PC-9 (cell line): ENCODE data around the gene WNT16. TPM values are rescaled to one million over a fixed set of nuclear protein-coding genes. Genes with fewer than 3 reads are reported as not detected.

Source experiments
- BruUV-seq: library from RNA; stranded (reverse); fragments of 400-500 nt; replicated peaks from 2 replicates; lab custom pipeline; 2021; lab: Mats Ljungman, UMichigan
- CTCF ChIA-PET: fragments of 300-600 bp; sonication (Branson Sonifier 250); formaldehyde crosslinking; loops from one replicate; lab custom pipeline; 2022; ENCODE audit warnings: antibody characterized with exemption; lab: Charles Lee
- POLR2A ChIA-PET: fragments of 300-600 bp; sonication (Branson Sonifier 250); formaldehyde crosslinking; loops from one replicate; lab custom pipeline; 2022; ENCODE audit warnings: antibody characterized with exemption; ENCODE audit not compliant: unreplicated experiment; lab: Charles Lee
- DNase-seq, 2 experiments: peaks; one replicate each; pipeline versions ENCODE4 v3.0.0 to v3.0.0-alpha.2; 2015 to 2022; ENCODE audit warnings: mixed read lengths in 1 of 2
- H2AFZ ChIP-seq: fragments of 200-600 bp; sonication (generic); 2 replicates; pipeline ENCODE4 v1.8.1; 2017; ENCODE audit warnings: antibody characterized with exemption
- H3F3A ChIP-seq: fragments of 200-600 bp; sonication (generic); 2 replicates; pipeline ENCODE4 v1.8.1; 2017; ENCODE audit warnings: antibody characterized with exemption, mild to moderate bottlenecking, low read depth; ENCODE audit not compliant: insufficient read depth
- H3K27ac ChIP-seq: fragments of 200-600 bp; sonication (generic); 2 replicates; pipeline ENCODE4 v1.6.1; 2016; ENCODE audit warnings: mixed run types
- H3K27me3 ChIP-seq: fragments of 200-600 bp; sonication (generic); 2 replicates; pipeline ENCODE4 v1.6.1; 2016; ENCODE audit warnings: low read depth, mixed run types; ENCODE audit not compliant: insufficient read depth
- H3K36me3 ChIP-seq: fragments of 200-600 bp; sonication (generic); 2 replicates; pipeline ENCODE4 v1.6.1; 2016; ENCODE audit warnings: low read depth, mixed run types
- H3K4me1 ChIP-seq: fragments of 200-600 bp; sonication (generic); replicated peaks from 2 replicates; pipeline ENCODE4 v1.6.1; 2016; ENCODE audit warnings: mixed run types; ENCODE audit not compliant: insufficient read depth
- H3K4me2 ChIP-seq: fragments of 200-600 bp; sonication (generic); 2 replicates; pipeline ENCODE4 v1.6.1; 2017; ENCODE audit warnings: mixed run types
- H3K4me3 ChIP-seq: fragments of 200-600 bp; sonication (generic); 2 replicates; pipeline ENCODE4 v1.6.1; 2016; ENCODE audit warnings: mixed run types
- H3K79me2 ChIP-seq: fragments of 200-600 bp; sonication (generic); 2 replicates; pipeline ENCODE4 v1.6.1; 2017; ENCODE audit warnings: low read depth, mixed run types
- H3K9me2 ChIP-seq: fragments of 200-600 bp; sonication (generic); 2 replicates; pipeline ENCODE4 v1.8.1; 2017; ENCODE audit warnings: mild to moderate bottlenecking; ENCODE audit not compliant: insufficient read depth
- H3K9me3 ChIP-seq: fragments of 200-600 bp; sonication (generic); 2 replicates; pipeline ENCODE4 v1.8.1; 2016; ENCODE audit warnings: low read depth; ENCODE audit not compliant: insufficient read depth
- H4K20me1 ChIP-seq: fragments of 200-600 bp; sonication (generic); 2 replicates; pipeline ENCODE4 v1.8.1; 2017; ENCODE audit not compliant: insufficient read depth
- CTCF ChIP-seq: fragments of 200-600 bp; sonication (generic); conservative IDR thresholded peaks from 2 replicates; pipeline ENCODE4 v1.6.1; 2017; ENCODE audit warnings: mixed run types, antibody characterized with exemption, mild to moderate bottlenecking, moderate library complexity
- EZH2 ChIP-seq: fragments of 200-600 bp; sonication (generic); IDR thresholded peaks from 2 replicates; pipeline ENCODE4 v1.8.0; 2017; ENCODE audit warnings: antibody characterized with exemption, low read depth
- intact Hi-C: fragments of 100-400 bp; cut with micrococcal nuclease; formaldehyde crosslinking; loops from one replicate; pipeline ENCODE4 v1.10.0; 2022; ENCODE audit not compliant: unreplicated experiment
- total RNA-seq: library from RNA; stranded (reverse); gene quantifications from 2 replicates; pipeline ENCODE4 v1.2.3, GENCODE V29; 2021

Gene WNT16
- total RNA-seq, 1 experiment from 2014 or later = not detected

GRCh38 chr7:121330053-121330833 is 1.4 kb downstream of the WNT16 start:
- POLR2A ChIA-PET = no interaction called here
- H2AFZ ChIP-seq = peak overlapping the region; percentile 85
- H3K36me3 ChIP-seq = no peaks in the 10 kb centered on the region
- intact Hi-C loops = loop anchor here (10.0 kb wide), 1 partner anchor 345 kb away; the partner anchor contains the start of gene CPED1
- H3K9me3 ChIP-seq = no peaks in the 10 kb centered on the region
- no peaks in the 10 kb centered on the region for H4K20me1 ChIP-seq
- DNase-seq = no peak
- H3F3A ChIP-seq = no peaks in the 10 kb centered on the region
- H3K4me3 ChIP-seq = peak overlapping the region; percentile 71
- no peaks in the 10 kb centered on the region for H3K27me3 ChIP-seq
- no peaks in the 10 kb centered on the region for H3K79me2 ChIP-seq
- TF ChIP-seq CTCF (no peak), EZH2 (no peak)
- BruUV-seq = no TSS peak
- no peaks in the 10 kb centered on the region for H3K9me2 ChIP-seq
- no peak overlapping the region for H3K27ac ChIP-seq
- no peaks in the 10 kb centered on the region for H3K4me1 ChIP-seq
- CTCF ChIA-PET = interaction anchor here (0.6 kb wide), 1 partner anchor 215 kb away, joined by 3 read pairs; no protein-coding TSS in a partner anchor
- H3K4me2 ChIP-seq = peak overlapping the region; percentile 98

GRCh38 chr7:121331048-121331447 is 2.2 kb downstream of the WNT16 start:
- no peak for DNase-seq
- Histone ChIP-seq H3K9me2 (no peaks in the 10 kb centered on the region), H4K20me1 (no peaks in the 10 kb centered on the region), H3K4me1 (no peaks in the 10 kb centered on the region), H3K36me3 (no peaks in the 10 kb centered on the region), H3K9me3 (no peaks in the 10 kb centered on the region), H3K79me2 (no peaks in the 10 kb centered on the region), H3F3A (no peaks in the 10 kb centered on the region), H3K4me2 (no peak overlapping the region), H3K4me3 (no peak overlapping the region), H2AFZ (no peak overlapping the region), H3K27me3 (no peaks in the 10 kb centered on the region), H3K27ac (no peak overlapping the region)
- ChIA-PET CTCF (no interaction called here), POLR2A (no interaction called here)
- intact Hi-C loops = loop anchor here (10.0 kb wide), 1 partner anchor 346 kb away; the partner anchor contains the start of gene CPED1
- BruUV-seq = no TSS peak
- no peak for TF ChIP-seq EZH2
- TF ChIP-seq CTCF = no peak

GRCh38 chr7:121331574-121331973 is 2.8 kb downstream of the WNT16 start:
- H3K9me3 ChIP-seq = no peaks in the 10 kb centered on the region
- no peaks in the 10 kb centered on the region for H3K79me2 ChIP-seq
- CTCF ChIA-PET = no interaction called here
- no peak overlapping the region for H3K4me3 ChIP-seq
- no TSS peak for BruUV-seq
- no peaks in the 10 kb centered on the region for H3K27me3 ChIP-seq
- intact Hi-C loops = loop anchor here (10.0 kb wide), 1 partner anchor 347 kb away; the partner anchor contains the start of gene CPED1
- no peak for DNase-seq
- H3F3A ChIP-seq = no peaks in the 10 kb centered on the region
- H4K20me1 ChIP-seq = no peaks in the 10 kb centered on the region
- H3K9me2 ChIP-seq = no peaks in the 10 kb centered on the region
- no peak overlapping the region for H3K4me2 ChIP-seq
- H3K36me3 ChIP-seq = no peaks in the 10 kb centered on the region
- POLR2A ChIA-PET = no interaction called here
- H3K4me1 ChIP-seq = no peaks in the 10 kb centered on the region
- TF ChIP-seq EZH2 (no peak), CTCF (no peak)
- H2AFZ ChIP-seq = no peak overlapping the region
- no peak overlapping the region for H3K27ac ChIP-seq
